ENCODE data around the gene ADAMTS3.
"Not testable (repeated sequence)": the region's sequence is repeated elsewhere in the genome, so short reads cannot be mapped to it uniquely, and the experiment has no call there.

The ADAMTS3 gene

GRCh38 chr4:72546456-72546855 is 22.6 kb downstream of the ADAMTS3 start:
- no peak for DNase-seq

DNA sequence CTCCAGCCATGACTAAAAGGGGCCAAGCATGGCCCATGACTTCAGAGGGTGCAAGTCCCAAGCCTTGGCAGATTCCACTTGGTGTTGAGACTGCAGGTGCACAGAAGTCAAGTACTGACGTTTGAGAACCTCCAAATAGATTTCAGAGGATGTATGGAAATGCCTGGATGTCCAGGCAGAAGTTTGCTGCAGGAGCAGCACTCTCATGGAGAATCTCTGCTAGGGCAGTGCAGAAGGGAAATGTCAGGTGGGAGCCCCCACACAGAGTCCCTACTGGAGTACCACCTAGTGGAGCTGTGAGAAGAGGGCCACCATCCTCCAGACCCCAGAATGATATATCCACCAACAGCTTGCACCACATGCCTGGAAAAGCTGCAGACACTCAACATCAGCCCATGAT is 28.3 kb downstream of the ADAMTS3 start:
- DNase-seq = not testable (repeated sequence)

DNA sequence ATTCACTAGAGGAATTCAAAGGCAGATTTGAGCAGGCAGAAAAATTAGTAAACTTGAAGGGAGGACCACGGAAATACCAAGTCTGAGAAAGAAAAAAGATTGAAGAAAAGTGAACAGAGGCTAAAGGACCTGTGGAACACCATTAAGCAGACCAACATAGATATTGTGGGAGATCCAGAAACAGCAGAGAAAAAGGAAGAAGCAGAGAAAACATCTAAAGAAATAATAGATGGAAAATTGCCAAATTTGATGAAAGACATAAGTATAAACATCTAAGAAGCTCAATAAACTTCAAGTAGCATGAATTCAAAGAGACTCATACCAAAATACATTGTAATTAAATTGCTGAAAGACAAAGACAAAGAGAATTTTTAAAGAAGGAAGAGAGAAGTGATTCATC is 31.0 kb downstream of the ADAMTS3 start:
- DNase-seq = no peak

DNA sequence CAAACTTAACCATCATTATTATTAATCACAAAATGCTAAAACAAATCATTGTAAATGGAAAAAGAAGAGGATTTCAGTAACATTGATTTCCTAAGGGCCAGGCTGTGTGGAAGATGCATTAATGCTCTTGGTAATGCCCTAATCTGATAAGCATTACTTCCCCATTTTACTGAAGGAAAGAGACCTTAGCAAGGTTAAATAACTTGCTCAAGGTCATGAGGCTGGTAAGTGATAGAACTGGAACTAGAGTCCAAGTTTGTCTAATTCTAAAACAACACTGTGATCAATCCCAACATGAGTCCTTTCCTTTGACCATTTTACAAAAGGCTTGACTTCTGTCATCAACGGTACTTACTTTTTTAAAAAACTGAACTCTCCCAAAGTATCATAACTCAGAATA is 32.6 kb downstream of the ADAMTS3 start:
- DNase-seq = no peak

- DNase-seq = no peak
These were observed 37.2 kb downstream of the ADAMTS3 start for GRCh38 chr4:72531768-72532290.

DNA sequence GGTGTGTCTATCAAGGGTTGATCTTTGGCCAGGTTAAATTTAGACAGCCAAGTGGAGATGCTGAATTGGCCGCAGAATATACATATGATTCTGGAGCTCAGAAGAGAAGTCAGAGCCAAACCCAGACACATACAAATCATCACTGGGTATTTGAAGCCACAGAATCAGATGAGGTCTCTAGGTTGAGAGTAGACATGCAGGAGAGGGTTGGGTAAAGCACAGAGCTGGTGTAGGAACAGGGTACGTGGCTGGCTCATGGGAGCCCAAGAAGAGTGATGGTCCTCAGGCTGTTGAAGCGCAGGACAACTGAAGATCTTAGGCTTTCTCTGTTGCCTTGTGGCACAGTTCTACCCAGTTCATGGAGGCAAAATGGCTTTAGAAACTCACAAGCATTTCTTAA is 37.7 kb downstream of the ADAMTS3 start:
- DNase-seq = no peak

DNA sequence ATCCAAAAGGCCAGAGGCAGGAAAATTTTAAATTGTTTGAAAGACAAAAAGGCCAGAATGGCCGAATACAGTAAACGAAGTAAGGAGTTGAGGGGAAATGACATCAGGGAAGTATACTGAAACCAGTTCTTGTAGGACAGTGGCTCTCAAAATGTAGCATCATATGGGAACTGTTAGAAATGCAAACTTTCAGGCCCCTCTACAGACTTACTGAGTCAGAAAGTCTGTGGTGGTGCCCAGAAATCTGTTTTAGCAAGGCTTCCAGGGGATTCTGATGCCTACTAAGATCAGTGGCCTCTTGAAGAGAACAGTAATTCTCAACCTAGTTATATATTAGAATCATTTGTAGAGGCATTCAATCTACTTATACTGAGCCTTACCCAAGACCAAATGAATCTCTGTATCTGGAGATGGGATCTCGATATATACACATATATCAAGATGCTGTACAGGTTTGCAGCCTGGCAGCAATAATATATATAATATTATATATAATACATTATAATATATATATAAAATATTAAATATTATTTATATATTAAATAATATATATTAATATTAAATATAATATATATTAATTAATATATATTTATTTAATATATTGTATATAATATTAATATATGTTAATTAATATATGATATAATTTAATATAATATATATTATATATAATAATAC is 39.7 kb downstream of the ADAMTS3 start:
- DNase-seq = no peak

GRCh38 chr4:72527038-72527646 is 41.9 kb downstream of the ADAMTS3 start:
- DNase-seq = no peak

- DNase-seq = no peak
These were observed 43.1 kb downstream of the ADAMTS3 start for GRCh38 chr4:72525938-72526337.

DNA sequence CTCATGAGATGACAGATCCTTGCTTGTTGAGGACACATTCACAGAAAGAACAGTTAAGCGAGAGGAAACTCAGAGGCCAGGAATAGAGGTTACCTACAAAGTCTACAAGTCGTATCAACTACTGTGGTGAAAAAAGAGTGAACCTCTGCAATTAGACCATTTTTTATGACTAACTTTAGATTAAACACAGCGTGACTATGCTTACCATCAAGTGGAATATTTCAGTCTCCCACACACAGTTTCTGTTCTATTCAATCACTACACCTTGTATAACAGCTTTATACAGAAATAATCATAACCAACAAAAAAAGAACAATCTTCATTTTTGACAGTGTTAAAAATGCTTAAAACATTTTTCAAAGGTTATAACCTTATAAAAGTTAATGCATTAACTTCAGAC is 46.6 kb downstream of the ADAMTS3 start:
- DNase-seq = no peak

- no peak for DNase-seq
These were observed 55.8 kb downstream of the ADAMTS3 start for GRCh38 chr4:72513227-72513626.

GRCh38 chr4:72507860-72508419 is 61.1 kb downstream of the ADAMTS3 start:
- DNase-seq = no peak

- no peak for DNase-seq
These were observed 61.9 kb downstream of the ADAMTS3 start for GRCh38 chr4:72507167-72507566.

GRCh38 chr4:72505314-72505744 is 63.7 kb downstream of the ADAMTS3 start:
- no peak for DNase-seq

DNA sequence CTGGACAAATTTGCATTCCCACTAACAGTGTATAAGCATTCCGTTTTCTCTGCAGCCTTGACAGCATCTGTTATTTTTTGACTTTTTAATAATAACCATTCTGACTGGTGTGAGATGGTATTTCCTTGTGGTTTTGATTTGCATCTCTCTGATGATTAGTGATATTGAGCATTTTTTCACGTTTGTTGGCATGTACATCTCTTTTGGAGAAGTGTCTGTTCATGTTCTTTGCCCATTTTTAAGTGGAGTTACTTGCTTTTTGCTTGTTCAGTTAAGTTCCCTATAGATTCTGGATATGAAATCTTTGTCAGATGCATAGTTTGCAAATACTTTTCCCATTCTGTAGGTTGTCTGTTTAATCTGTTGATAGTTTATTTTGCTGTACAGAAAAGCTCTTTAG is 68.8 kb downstream of the ADAMTS3 start:
- DNase-seq = no peak

GRCh38 chr4:72496119-72496518 is 72.9 kb downstream of the ADAMTS3 start:
- no peak for DNase-seq

GRCh38 chr4:72494156-72494555 is 74.9 kb downstream of the ADAMTS3 start:
- no peak for DNase-seq

DNA sequence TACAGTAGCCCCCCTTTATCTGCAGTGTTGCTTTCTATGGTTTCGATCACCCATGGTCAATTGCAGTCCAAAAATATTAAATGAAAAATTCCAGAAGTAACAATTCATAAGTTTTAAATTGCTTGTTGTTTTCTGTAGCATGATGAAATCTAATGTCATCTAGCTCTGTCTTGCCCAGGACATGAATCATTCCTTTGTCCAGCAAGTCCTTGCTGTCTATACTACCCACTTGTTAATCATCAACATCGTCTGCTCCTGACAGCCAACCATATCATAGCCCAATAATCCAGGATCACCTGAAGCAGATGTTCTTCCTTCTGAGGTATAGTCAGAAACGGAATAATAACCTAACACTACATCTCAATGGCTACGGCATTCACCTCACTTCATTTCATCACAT is 79.8 kb downstream of the ADAMTS3 start:
- DNase-seq = no peak

- no peak for DNase-seq
These were observed 82.0 kb downstream of the ADAMTS3 start for GRCh38 chr4:72486991-72487390.

- no peak for DNase-seq
These were observed 84.0 kb downstream of the ADAMTS3 start for GRCh38 chr4:72484981-72485380.

DNA sequence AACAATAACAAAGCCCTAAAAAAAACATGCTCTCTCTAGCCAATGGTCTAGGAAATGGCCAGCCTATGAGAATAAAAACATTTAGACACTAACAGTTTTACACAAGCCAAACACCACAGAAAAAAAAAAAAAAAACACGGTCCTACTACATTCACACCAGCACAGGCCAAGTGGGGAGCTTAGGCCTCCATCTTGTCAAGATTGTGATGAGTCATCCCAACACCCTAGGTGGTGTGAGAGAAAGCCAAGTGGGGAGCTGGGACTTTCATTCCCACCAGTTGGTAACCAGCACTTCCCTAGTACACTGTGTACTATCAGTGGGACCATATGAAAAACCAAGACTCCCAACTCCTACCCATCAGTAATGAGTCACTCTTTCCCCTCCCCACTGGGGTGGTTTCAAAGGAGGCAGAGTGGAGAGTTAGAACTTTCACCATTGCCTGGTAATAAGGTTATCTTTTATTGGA is 95.6 kb downstream of the ADAMTS3 start:
- DNase-seq = no peak

DNA sequence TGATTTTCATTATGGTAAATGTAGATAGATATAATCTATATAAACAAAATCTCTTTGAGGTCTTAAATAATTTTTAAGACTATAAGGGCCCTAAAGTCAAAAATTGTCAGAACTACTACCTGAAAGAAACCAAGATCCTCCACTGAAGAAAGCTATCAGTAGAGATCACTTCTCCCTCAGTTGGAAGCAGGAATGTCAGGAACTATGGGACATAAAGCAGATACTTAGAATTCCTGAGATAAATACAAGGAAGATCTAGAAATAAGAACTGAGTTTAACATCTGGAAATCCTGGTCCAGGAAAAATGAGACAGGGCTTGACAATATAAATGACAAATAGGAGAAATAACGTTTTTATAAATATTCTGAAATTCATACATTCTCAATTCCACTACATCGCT is 97.2 kb downstream of the ADAMTS3 start:
- no peak for DNase-seq

DNA sequence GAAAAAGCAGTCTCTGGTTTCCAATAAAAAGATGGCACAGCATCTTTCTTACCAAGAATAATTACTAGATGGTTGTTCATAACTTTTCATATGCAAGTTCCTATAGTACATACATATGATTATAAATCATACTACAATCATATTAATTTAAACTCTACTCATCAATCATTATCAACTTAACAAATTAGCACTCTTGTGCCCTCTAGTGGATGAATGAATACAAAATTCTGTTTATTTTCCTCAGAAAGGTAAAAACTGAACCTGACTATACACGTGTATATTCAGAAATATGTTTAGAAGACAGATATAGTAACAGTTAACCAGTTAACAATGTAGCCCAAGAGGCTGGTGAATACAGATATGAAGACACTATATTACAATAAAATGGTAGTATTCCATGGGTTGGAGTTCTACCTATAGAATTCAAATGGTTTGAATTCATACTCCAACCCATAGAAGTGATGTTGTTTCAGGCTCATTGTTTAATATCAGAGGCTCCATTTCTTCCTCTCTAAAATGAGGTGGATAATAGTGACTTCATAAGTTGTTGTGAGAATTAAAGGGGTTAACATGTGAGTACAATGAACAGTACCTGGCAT is 100.0 kb downstream of the ADAMTS3 start:
- peak; percentile 1 for DNase-seq

DNA sequence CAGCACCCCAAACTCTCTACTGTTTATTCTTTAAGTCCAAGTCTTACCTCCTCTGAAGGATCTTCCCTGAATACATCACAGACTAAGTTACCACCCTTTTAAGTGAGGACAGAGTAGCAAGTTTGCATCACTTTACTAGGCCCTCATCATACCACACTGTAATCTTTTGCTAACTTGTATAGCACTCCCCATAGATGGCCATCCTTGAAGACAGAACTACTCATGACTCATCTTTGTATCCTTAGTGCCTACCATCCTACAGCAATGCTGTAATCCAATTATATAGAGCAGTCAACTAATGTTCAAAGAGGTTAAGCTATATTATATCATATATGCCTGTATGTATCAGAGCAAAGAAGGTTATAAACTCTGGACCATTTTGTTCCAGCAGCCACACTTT is 101.4 kb downstream of the ADAMTS3 start:
- DNase-seq = no peak
